ENCODE results near the gene ATP6V0B.

Gene ATP6V0B

GRCh38 chr1:43970502-43970901, 4.3 kb upstream of the ATP6V0B start:
- no peak for DNase-seq

DNA sequence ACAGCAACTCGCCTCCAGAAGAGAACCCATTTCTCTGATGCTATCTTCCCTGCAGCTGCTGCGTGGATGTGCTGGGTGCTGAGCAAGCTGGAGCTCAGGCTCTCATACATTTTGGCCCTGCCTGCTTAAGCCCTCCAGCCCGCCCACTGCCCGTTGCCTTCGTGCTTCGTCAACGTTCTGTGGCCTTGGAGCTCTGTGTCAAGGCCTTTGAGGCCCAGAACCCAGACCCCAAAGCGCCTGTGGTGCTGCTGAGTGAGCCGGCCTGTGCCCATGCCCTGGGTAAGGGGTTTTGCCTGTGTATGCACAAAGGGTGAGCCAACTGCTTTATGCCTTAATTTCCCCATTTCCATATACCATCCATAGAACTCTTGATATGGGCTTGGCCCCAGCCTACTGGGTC, 3.8 kb upstream of the ATP6V0B start:
- DNase-seq, result no peak

- no peak for DNase-seq
Measured at GRCh38 chr1:43971336-43971980, 3.3 kb upstream of the ATP6V0B start.

- DNase-seq, result no peak
Measured at GRCh38 chr1:43973981-43974442, 748 bp upstream of the ATP6V0B start.

- no peak for DNase-seq
Measured at GRCh38 chr1:43975249-43975961, 645 bp downstream of the ATP6V0B start.

DNA sequence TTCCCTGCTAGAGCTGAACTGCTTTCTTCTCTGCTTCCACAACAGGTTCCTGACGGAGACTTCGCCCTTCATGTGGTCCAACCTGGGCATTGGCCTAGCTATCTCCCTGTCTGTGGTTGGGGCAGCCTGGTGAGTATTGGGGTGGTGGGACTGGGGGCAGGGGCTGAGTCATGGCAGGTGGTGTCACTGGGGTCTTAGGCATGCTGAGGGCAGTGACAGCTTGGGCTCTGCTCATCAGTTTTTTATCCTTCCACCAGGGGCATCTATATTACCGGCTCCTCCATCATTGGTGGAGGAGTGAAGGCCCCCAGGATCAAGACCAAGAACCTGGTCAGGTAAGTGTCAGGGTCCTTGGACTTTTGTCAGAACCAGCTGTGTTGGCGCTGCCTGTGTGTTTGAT, 1.3 kb downstream of the ATP6V0B start:
- no peak for DNase-seq

DNA sequence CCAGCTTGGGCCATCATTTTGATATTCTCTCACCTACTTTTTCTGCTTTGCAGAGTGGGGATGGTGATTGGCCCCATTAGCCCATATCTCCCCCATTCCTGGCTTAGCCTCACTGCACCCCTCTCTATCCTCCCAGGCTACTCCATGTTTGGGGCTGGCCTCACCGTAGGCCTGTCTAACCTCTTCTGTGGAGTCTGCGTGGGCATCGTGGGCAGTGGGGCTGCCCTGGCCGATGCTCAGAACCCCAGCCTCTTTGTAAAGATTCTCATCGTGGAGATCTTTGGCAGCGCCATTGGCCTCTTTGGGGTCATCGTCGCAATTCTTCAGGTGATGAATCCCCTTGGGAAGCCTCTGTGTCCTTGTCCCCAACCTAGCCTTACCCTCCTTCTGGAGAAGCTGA, 2.1 kb downstream of the ATP6V0B start:
- DNase-seq, result no peak

- DNase-seq, result no peak
Measured at GRCh38 chr1:43977376-43978263, 2.9 kb downstream of the ATP6V0B start.

- DNase-seq, result no peak
Measured at GRCh38 chr1:43978264-43978550, 3.4 kb downstream of the ATP6V0B start.

DNA sequence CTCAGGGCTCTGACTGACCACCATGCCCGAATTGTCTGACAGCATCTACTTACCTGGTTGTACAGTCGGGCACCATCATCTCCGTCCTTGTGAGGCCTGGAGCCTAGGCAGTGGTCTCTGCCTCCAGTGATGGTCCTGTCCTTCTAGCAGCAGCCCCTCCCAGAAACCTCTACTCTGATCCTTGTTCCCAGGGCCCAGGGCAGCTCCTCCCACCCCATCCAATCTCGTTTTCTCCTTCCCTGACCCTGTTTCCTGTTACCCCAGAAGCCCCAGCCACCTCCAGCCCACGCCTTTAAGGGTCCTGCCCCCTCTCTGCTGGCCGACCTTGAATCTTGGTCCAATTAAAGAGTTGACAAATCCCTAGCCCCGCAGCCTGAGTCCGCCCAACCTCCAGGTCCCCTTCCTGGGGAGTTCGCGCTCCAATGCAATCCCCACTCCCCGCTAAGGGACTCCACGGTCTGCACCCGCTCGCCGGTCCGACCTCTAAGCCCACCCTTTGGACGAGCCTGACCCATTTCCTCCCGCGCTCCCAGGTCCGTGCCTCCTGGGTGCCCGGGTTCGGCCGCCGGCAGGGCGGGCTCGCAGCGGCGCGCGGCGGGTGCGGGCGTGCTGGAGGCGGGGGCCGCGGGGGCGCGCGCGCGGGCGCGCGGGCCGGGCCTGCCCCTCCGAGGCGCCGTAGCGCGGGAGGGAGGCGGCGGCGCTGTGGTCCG, 3.9 kb downstream of the ATP6V0B start, which contains the start of gene B4GALT2:
TSS of gene B4GALT2 (plus strand) at position 660 of the 710 bp plus-strand sequence. CDS start 1,951 bp downstream, outside the sequence.
- DNase-seq, result no peak

DNA sequence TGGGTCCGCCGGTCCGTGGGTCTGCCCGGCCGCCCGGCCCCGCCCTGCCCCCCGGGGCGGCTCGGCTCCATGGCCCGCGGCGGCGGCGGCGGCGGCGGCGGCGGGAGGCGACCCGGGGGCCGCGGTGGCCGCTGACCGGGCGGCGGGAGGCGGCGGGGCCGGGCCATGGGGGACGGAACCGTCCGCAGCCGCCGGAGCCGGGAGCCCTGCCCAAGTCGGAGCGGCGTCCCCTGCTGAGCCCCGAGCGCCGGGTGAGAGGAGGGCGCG, 4.4 kb downstream of the ATP6V0B start:
- DNase-seq, result no peak

DNA sequence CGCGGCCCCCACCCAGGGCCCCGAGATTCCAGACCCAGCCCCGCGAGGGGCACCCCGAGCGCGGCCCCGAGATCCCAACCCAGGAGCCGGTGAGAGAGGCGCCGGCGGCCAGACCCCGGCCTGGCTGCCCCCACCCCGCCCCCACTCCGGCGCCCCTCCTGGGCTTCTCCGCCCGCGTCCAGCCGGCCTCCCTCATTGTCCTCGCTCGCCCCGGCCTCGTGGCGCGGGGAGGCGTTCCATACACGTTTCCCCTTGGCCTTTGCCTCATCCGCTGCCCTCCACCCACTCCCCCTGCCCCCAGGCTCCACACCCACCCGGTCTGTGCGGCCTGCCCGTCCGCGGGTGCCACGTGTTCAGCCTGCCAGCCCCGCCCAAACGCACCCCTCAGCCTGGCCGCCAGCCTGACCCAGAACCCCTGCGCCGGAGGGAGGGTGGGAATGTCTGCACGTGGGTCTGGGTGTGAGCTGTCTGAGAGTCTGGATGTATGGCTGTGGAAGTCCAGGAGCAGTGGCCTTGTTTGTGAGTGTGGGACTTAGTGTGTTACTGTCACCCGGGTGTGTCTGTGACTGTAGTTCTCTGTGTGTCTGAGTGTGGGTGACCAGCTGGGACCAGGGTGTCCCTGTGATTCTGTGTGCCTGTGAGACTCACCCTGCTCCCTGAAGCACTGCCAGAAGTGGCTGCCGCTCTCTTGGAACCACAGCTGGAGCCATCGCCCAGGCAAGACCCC, 4.9 kb downstream of the ATP6V0B start:
- DNase-seq, result no peak

DNA sequence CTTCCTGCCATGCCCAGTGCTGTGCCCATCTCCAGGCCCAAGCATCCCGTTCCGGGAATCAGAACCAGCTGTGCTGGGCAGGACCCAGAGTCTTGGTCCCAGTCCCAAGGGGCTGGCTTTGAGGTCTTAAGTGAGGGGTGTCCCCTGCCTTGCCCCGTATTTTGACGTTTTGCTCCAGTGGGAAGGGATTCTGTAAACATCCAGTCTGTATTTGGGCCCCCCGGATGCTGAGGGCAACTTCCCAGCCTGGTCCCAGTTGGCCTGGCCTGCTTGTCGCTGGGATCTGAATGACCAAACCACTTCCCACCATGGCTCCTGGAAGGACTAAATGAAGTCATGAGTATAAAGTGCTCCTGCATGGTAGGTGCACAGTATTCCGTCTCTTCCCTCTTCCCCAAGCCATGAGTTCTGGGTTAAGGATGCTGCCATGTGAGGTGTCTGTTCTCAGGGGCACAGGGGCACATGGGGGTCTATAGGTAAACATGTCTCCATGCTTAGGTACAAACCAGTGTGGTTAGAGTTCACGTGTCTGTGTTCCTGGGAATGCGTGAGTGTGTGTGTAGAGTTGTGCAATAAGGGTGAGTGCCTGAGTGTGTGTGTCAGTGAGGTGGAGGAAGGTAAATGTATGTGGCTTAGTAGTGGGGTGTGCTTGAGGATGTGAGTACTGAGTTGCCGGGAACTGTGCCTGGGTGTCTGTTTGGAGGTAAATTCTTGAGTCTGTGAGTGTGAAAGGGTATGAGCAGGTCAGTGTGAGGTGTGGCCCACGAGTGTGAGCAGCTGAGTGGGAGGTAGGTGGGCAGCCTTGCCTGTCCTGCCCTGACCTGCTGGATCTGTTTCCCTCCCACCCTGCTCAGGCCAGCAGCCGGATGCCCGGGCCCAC, 5.7 kb downstream of the ATP6V0B start:
- no peak for DNase-seq

DNA sequence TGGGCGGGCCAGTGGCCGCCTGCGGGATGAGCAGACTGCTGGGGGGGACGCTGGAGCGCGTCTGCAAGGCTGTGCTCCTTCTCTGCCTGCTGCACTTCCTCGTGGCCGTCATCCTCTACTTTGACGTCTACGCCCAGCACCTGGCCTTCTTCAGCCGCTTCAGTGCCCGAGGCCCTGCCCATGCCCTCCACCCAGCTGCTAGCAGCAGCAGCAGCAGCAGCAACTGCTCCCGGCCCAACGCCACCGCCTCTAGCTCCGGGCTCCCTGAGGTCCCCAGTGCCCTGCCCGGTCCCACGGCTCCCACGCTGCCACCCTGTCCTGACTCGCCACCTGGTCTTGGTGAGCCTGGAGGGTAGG, 6.4 kb downstream of the ATP6V0B start:
- no peak for DNase-seq

DNA sequence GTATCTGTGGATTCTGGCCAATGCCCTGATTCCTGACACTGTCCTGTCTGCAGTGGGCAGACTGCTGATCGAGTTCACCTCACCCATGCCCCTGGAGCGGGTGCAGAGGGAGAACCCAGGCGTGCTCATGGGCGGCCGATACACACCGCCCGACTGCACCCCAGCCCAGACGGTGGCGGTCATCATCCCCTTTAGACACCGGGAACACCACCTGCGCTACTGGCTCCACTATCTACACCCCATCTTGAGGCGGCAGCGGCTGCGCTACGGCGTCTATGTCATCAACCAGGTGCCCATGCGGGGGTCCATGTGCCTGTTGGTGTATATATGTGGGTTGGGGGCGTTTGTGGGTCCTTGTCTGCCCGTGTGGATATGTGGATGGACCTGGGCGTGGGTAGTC, 6.9 kb downstream of the ATP6V0B start:
- DNase-seq, result no peak

- DNase-seq, result no peak
Measured at GRCh38 chr1:43982241-43982640, 7.5 kb downstream of the ATP6V0B start.

DNA sequence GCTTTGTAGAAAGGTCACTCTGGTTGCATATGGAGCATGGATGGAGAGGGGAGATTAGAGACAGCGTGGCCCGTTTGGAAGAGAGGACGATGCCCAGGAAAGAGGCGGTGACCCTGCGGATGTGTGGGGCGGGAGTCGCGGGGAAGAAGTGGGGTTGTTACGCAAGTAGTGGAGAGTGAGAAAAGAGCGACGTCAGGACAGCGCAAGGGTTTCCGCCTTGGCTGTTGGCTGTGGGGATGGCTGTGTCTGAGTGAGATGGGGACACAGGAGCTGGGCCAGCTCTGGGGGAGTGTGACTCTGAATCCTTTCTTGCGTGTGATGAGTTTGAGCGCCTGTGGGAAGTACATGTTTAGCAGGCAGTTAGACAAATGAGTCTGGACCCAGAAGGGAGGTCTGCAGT, 8.0 kb downstream of the ATP6V0B start:
- no peak for DNase-seq

DNA sequence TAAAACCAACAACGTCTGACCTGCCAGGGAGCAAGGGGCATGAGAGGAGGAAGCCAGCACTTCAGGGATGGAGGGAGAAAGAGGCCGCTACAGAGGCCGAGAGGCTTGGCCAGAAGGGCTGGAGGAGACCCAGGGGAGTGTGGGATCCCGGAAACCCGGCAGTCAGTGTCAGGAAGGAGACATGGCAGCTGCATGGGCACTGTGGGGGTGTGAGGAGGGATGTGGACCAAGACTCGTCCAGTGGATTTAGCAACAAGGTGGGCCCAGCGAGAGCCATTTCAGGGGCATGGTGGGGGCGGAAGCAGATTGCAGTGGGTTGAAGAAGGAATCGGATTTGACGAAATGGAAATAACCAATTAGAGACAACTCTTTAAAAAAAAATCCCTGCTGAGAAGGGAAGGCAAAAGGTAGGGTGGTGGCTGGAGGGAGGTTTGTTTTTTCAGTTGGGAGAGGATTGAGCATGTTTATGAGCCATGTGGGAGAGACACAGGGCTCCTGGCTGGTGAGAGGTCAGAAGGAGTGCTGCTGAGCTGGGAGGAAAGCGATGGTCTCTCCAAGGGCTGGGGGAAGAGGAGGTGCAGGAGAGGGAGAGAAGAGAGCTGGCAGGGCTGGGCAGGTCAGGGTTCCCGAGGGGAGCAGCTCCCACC, 8.6 kb downstream of the ATP6V0B start:
- DNase-seq, result no peak

- no peak for DNase-seq
Measured at GRCh38 chr1:43984855-43985254, 10.1 kb downstream of the ATP6V0B start.

DNA sequence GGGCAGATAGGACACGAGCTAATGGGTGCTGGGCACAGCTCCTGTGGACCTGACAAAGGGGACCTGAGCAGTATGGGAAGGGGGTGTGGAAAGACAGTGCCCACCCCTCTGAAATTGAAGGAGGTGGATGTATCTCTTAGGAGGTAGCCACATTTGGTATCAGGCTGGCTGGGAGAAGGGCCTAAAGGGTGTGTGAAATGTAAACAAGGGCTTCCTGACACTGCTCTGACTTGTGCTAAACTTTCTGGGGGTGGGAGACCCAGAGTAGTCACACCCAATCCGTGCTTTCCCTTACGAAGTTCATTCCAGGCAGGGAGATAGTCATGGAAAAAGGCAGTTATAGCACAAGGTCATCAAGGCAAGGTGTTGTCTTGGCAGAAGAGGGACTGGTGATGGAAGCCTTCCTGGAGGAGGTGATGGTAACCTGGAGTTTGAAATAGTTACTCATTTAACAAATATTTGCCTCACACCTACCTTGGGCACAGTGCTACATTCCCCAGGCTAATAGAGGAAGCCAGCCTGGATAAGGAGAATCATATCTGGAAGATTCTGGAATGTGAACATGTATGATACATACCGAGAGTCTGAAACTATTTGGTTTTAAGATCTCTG, 11.3 kb downstream of the ATP6V0B start:
- no peak for DNase-seq

DNA sequence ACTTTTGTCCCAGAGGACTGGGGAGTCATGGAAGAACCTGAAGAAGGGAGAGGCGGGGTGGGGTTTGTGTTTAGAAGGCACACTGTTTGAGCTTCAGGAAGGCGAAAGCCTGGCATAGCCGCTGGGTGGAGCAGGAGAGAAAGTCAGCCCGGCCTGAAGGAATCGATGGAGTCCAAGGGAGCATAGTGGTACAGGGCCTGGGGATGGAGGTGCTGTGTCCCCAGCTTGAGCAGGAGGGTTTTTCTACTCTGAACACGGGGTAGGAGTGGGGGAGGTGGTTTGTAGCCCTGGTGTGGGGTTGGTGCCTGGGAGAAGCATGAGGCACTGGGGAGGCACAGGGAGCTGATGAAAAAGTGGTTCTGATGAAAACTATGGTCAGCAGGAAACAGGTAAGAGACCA, 12.0 kb downstream of the ATP6V0B start:
- no peak for DNase-seq

All from NCI-H1694 treated with DMSO at 0.1 percent for 48 hours (cell line).